ENCODE results near the gene RRM1.

The RRM1 gene

GRCh38 chr11:4187055-4187988, 92.7 kb downstream of the RRM1 start:
- peak; percentile 15 for DNase-seq (ENCODE audit: low read depth)

Measured in GM04503 (cell line).